Uterus (tissue), 2 donors: Measurements from ENCODE around the gene GRWD1.

ENCODE experiments used
- CTCF ChIP-seq, 4 experiments: fragments of 200-600 bp in 2 of 4; fragments of 450-650 bp in 2 of 4; sonication (generic) in 2 of 4; IDR thresholded peaks; one replicate each; pipeline ENCODE4 v1.5.1; 2016 to 2019; ENCODE audit warnings: antibody characterized with exemption in 4 of 4, mild to moderate bottlenecking in 2 of 4, moderate library complexity in 1 of 4
- POLR2A ChIP-seq, 2 donors: fragments of 450-650 bp; IDR thresholded peaks; one replicate each; pipeline ENCODE4 v1.6.1; 2016; ENCODE audit warnings: antibody characterized with exemption in 2 of 2, mild to moderate bottlenecking in 1 of 2, moderate library complexity in 1 of 2

DNA sequence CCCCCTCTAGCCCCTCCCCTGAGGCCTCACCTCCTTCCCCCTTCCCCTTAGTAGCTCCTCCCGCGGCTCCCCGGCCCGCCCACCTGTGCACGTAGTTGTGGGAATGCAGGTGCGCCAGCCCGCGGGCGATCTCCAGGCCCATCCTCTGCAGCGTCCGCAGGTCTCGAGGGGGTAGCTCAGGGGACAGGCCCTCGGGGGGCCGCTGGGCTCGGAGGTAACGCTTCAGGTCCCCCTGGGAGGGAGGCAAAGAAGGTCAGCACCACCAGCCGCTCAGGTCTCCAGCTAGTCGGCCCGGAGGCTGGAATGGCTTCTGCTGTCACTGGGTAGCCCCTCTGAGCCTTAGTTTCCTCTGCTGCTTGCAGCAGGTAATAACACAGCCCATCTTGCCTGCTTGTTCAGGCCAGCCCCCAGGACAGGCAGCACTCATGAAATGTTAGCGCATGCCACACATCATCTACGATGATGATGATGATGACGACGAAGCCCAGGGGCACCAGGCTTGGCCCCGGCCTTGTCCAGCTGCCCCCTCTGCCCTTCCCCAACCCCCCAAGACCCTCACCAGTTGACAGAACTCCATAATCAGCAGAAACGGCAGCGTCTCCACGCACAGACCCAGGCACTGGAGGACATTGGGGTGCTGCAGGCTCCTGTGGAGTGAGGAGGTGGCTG lies 56.7 kb downstream of the GRWD1 start:
- TF ChIP-seq CTCF (IDR thresholded peaks at IDR 0.05) = no peak
- peak in 1 of 2 donors; percentile 12 for TF ChIP-seq POLR2A (IDR thresholded peaks at IDR 0.05)
